Inflammatory macrophage treated with lipopolysaccharide for 1 hour (primary cell): ENCODE measurements around the gene FHIT.
A peak's percentile ranks its signal among the peaks of the same experiment; 100 is the strongest.

Source experiments
- DNase-seq, 2 donors: peaks; one replicate each; pipeline ENCODE4 v3.0.0-alpha.2; 2020 to 2022

Gene FHIT

DNA sequence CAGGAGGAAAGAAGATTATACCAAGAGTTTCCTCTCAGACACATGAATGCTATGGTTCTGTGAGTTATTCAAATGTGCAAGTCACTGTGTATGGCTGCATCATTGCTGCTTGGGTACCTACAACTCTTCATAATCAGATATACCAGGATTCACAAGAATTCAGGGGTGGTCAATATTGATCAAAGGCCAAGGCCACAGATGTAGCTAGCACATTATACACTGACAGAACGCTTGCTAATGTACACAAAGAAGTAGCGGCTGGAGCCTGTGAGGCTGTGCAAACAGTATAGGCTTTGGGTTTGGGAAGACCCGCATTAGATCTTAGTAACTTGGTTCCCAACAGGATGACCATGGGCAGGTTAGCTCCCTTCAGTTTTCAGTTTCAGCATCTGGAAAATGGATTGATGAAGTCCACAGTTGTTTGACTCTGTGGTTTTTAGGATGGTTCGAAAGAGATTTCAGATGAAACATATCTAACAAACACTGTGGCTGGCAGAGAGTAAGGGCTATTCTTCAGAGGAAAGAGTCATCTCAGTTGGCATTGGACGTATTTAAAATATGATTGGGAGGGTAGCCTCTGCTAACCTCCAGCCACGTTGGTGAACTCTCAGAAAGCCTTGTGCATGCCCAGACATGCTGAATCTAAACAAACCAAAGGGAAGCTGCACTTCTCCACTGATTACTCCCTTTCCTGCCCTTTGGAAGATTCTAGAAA lies 1452.7 kb downstream of the FHIT start:
- no peak for DNase-seq

DNA sequence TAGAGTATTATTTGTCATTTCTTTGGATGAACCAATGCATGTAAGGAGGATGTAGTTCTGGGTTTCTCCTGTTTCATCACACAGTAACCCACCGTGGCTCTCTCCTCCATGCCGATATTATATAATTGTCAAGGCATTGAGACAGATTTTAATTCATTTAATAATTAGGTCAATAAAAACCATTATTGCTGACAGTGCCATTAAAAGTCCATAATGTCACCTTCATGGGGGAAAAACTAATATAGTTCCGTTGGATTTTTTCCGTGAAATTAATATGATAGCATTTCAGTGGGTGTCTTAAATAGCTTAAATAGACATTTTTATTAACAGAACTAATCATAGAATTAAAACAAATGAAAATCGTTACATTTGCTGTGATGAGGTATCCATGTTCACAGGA lies 1453.7 kb downstream of the FHIT start:
- no peak for DNase-seq

DNA sequence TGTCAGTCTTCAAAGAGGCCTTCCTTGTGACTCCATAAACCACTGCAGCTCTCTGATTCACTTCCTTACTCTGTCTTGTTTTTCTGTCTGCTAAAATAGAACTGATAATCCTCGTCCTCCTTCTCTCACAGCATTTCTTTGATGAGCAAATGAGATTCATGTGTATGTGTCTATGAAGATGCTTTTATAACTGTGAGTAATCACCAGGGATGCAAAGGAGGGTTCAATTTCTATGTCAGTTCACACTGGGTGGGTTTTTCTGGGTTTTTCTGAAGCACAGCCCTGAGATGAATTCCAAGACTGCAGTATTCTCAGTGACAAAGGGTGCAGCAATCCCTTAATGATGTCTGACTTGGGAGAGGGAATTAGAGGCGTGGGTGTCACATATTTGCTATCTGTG lies 1454.8 kb downstream of the FHIT start:
- DNase-seq: no peak

DNA sequence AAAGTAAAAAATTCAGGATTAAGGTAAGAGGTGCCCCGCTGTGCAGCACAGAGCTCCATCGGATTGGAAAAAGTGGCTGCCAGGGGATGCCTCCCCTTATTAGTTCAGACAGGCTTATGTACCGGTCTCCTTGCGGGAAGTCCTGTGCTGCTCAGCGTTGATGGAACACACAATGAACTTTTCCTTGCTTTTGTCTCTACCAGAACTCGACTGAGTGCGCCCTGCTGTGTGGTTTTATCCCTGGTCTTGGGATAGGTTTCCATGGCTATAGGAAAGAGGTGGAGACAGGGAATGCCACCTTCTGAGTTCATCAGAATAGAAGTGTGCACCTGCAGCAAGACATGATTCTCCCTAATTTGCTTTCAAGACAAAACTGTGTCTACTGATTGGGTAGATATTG lies 1455.5 kb downstream of the FHIT start:
- no peak for DNase-seq

DNA sequence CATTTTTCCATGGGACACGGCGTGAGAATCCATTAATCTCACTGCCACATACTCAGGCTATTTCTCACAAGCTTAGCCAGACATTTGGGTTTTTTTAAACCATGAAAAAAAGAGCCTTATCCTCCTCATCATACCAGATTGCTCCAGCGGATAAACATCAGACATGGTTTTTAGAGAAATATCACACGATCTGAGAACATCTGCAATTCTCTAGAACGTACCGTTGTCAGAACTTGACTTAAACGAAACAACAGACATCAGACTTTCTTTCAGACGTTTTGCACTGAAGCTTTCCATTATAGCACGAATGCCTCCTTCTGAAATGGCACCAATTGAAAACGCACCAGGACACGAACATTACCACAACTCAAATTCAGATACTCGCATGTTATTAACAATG lies 1457.3 kb downstream of the FHIT start:
- no peak for DNase-seq

DNA sequence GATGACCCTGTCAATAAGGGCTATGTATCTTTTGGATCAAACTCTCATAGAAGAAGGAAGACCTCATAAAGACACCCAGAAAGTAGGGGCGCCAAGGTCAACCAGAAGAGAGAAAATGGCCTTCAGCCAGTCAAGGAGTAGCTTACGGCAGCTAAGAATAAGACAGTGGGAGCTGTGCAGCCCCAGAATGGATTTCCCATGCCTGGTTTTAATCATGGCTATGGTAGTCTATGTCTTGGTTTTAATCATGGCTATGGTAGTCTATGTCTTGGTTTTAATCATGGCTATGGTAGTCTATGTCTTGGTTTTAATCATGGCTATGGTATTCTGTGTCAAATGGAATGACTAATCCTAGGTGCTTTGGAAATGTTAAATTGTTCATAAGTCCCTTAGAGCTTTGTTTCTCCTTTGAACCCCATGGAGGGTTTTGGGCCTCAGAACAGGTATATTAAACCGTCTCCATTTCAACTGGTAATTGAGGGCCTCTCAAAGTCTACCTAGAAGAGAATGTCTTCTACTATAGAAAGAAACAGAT lies 1459.4 kb downstream of the FHIT start:
- DNase-seq: no peak

DNA sequence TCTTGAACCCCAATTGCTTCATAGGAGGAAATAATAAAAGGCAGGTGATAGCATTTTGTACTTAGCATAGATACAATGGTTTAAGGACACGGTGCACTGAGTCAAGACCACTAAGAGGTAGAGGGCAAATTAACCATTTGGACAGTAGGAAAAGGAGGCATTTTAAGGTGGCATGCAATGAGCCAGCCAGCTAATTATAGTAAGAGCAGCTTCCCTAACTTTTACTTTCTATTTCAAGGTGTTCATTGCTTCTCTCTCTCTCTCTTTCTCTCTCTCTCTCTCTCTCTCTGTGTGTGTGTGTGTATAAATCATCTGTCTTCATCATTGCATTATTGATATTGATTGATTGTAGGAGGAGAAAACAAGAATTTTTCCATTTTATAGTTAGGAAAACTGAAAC lies 1461.0 kb downstream of the FHIT start:
- no peak for DNase-seq

DNA sequence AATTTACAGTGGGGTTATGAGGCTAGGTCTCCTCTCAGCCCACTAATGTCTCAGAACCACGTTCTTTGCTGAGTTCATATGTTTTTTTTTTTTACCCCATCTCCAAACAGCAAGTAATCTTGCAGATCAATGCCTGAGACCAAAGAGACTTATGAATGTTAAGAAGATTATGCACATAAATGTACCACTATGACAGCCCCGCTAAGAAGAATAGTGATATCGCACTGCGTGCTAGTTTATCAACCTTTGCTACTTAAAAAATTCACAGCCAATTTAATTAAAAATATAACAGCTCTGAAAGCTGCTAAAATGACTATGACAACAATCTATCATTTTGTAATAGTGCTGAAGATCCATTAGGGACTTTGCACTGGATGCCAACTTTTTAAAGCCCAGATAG lies 1462.5 kb downstream of the FHIT start:
- no peak for DNase-seq

DNA sequence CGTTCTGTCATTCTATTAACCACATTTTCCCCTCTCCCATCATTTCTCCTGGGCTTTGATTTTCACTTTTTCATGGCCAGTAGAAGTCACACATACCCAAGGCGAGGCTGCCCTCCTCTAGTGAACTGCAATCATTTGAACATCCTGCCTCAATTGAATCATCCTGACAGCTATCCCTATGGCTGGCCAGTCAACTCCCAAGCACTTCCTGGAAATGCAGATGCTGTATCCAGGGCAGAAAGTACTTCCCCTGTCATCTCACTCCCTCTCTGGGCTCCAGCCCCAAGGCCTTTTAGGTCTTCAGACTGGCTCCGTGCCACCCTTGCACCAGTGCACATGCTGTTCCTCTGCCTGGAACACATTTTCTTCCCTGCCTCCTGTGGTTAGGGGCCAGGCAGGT lies 1463.1 kb downstream of the FHIT start:
- DNase-seq: no peak

DNA sequence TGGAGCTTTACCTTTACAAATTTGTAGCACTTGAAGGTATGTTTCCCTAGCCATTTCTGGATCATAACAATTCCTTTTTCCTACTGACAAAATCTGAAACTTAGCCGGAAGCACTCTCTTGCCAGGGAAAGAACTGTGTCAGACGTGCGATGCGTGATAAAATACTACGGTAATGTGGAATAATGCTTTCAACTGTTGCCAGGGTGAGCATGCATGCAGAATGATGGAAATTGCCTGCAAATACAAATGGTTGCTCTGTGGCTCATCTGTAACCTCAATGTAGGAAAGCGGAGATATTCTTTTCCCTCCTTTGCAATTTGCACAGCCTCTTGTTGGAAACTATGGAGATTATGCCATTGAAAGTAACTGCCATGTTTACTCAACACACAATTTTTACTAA lies 1464.9 kb downstream of the FHIT start:
- no peak for DNase-seq

DNA sequence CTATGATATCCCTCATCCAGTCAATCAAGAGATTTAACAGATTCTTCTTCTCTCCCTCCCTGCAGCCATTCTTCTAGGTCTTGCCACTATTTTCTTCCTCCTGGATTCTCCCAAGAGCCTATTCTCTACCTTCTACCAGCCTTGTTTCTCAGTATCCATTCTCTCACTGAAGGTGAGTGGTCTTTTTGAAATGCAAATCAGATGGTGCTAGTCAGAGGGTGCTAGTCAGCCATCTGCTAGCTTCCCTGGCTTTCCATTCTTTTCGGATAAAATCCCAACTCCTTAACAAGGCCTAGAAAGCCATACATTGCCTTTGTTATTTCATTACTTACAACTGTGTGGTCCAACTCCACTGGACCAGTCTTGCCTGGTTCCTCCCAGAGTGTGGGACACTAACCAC lies 1467.1 kb downstream of the FHIT start:
- DNase-seq: no peak

DNA sequence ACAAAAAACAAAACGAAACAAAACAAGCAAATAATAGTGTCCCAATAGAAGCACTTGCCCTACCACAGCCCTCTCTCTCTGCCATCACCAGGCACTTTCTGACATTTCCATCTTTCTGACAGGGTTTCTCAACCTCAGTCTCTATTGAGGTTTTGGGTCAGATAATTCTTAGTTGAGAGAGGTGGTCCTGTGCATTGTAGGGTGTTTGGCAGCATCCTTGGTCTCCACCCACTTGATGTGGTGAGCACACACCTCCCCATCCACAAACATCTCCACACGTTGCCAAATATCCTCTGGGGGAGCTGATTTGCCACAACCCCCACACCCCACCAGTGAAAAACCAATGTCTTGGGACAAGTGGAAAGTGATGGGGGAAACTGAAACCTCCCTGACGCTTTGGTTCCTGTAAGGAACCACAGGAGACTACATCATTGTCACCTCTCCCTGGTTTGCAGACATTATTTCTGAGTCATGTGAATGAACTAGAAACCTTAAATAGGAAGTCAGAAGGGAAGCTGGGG lies 1467.7 kb downstream of the FHIT start:
- peak in 1 of 2 donors; percentile 6 for DNase-seq

DNA sequence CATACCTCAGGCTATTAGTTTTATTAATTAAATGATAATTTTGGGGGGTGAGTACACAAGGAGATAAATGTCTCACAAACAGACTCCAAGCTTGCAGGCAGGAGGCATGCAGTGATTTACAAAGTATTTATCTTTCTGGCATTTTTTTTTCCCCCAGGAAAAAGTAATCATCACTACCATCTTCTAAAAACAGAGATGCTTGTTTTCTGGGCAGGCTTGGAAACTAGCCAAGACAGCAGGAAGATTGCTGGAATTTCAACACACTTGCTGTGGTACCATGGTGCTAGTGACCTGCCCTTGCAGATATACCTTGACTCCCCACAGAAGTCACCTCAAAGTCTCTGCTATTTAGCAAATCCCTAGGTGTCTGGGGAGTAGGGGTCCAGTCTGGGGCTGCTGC lies 1468.6 kb downstream of the FHIT start:
- no peak for DNase-seq

DNA sequence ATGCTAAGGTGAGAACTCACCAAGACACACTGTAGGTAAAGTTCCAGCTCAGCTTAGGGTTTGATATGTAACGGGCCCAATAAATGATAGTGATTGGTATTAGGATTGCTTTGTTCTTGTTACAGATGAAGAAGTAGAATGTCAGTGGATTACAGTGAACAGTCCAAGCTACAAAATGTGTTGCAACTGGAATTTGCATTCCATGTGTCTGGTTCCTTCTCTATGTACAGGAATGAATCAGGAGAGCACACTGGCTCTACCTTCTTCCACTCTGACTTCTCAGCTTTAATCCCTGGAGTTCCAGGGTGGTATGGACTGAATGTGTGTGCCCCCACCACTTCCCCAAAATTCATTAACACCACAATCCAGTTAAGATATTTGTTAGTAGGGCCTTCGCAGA lies 1471.0 kb downstream of the FHIT start:
- no peak for DNase-seq

DNA sequence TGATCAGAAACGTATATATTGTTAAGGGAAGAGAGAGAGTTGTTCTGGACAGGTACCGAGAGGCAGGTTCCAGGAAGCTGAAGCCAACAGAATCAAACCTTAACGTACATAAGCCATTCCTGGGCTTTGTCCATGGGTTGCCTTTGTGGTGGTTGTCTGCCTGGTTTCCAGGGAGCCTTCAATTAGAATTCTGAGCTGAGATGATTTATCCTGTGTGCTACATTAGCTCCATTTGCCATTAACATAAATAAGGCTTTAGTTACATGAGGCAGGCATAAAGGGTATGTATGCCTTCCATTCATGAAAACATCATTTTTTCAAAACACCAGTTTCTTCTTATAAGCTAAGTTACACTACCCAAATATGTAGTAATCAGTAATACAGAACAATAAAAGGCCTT lies 1472.0 kb downstream of the FHIT start:
- no peak for DNase-seq

DNA sequence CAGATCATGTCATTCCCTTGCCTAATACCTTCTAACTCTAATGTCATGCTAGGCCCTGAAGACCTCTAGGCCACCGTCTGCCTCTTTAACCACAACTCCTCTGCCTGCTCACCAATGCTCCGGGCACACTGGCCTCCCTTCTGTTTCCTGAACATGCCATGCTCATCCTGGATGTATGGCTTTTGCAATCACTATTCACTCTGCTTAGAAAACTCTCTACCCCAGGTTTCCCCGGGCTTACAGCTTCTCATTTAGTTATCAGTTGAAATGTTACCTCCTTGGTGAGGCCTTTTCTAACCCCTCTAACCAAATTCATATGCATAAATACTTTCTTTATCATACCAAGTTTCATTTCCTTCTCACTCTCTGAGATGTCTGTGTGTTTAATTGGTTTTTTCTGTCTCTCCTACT lies 1473.6 kb downstream of the FHIT start:
- no peak for DNase-seq

DNA sequence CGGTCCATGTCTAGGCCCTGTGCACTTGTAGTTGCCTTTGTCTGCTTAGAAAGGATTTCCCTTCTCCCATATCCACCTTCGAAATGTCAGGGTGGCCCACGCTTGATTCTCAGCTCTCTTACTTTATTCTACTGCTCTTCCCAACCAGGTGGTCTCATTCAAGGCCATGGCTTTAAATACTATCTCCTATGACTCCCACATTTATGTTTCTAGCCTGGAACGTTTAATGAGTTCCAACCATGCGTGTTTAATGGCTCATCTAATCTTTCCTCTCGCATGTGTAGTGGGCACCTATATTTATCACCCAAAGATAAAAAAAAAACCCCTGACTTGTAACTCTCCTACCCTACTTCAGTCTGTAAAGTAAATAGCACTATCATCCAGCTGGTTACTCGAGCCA lies 1474.2 kb downstream of the FHIT start:
- no peak for DNase-seq

DNA sequence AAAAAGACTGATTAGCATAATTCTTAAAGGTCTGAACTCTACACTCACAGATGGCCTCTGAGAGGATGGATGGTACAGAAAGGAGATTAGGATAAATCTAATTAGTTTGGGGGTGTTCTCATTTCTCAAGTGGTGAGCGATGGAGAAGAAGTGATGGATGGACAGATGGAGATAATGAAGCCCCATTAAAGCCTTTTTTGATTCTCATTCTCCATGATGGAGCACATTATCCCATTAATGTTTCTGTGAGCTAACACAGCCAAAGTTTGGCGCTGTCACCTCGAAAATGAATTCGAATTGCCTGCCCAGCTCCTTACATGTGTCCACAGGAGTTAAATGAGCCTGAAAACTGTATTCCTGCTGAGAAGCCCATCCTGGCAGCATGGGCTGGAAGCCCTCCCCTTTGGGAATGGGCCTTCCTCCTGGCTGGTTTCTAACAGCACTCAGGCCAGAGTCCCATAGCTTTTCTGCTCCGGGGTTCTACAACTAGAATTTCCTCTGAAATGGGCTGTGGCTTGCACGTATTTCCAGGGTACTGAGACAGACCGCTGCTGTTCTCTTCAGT lies 1475.4 kb downstream of the FHIT start:
- no peak for DNase-seq

DNA sequence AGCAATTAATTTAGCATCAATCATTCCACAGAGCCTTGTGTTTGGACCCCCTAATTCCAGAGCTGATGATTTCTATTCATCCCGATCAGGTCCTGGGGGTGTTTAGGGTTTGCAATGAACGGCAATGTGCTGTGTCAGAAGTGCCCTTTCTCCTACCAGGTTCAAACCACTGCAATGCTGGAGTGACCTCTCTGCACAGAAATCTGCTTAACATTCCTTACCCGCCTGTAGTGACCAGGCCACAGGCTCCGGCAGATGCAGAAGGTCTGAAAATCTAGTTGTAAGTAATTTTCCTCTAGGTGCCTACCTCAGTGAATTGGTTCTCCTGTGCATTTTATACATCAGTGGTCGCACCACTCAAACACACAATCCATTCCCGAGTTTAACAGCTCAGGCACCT lies 1476.1 kb downstream of the FHIT start:
- DNase-seq: no peak

DNA sequence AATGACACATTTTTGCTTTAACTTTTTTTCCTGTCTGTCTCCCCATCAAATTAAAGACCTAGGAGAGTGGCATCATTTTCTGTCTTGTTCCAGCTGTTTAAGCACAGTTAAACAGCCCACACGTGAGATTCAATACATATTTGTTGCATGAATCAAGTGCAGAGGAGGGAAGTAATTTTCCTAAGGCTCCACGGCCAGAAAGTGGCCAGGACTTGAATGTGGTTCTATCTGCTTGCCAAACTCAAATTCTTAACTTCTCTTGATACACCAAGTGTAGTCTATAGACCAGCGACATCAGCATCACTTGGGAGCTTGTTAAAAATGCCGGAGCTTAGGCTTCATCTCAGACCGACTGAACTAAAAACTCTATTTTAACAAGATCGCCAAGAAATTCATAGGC lies 1476.6 kb downstream of the FHIT start:
- no peak for DNase-seq

DNA sequence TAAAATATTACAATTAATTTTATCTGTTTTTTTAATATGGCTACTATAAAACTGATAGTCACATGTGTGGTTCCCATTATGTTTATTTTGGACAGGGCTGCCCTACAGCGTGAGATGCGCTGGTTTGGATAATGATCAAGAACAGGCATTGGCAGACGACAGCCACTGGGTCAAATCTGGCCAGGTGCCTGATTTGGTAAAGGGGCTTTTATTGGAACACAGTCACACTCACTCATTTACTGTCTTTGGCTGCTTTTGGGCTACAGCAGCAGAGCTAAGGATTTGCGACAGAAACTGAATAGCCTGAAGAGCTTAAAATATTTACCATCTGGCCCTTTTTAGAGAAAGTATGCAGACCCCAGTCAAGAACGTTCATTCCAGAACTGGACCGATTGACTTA lies 1477.3 kb downstream of the FHIT start:
- DNase-seq: no peak

DNA sequence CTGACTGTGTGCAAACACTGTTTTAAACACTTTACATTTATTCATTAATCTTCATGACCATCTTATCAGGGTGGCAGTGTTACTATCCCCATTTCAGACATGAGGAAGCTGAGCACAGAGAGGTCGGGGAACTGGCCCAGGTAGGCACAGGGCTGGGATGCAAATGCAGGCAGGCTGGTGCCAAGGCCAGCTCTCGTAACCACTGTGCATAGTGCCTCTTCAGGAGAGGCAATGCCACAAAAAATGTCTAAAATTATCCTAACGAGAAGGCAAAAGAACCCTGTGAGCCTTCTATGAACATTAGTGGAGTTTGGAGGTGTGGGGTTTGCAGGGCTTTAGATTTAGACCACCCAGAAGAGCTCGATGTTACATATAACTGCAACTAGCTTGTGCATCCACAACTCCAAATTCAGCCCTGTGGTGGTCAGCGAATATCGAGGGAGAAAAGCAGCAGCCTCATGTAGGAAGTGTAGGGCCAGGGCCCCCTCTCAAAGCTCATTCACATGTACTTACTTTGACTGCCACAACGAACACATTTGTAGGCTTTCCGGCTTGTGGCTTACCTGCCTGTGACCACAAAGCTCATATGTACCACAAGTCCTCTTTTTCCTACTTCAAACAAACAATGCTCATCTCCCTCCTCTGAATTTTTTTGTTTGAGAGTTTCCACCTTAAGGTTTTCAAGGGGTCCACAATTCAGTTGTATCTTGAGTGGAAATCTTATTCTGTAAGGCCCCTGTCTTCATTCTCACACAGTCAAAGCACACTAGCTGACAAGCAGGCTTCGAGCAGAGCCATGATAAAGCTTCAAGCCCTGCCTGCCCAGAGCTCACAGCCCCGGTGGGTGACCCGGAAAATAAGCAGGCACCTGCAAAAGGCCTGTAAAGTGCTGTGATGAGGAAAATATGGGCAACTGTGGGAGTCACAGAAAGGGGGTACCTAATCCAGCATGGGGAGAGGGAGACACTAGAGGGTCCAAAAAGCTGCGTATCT lies 1478.5 kb downstream of the FHIT start:
- DNase-seq: no peak

DNA sequence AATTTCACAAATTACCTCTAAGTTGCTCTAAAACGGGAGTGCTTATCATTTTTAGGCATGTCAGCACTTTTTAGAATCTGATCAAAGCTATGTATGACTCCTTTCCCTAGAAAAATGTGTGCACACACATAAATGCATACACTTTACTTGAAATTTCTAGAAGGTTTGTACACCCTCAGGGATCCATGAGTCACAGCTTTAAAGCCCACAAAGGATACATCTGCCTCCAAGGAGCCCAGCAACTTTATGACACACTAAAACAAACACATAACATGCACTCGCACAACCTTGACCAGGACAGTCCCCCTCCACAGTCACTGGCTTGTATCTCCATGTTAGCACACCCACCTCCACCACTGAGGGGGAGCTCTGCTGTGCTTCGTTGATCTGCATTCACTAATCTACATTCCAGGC lies 1479.5 kb downstream of the FHIT start:
- no peak for DNase-seq
